Measurements from ENCODE around the gene SLAMF1. TPM values are rescaled to one million over a fixed set of nuclear protein-coding genes. Genes with fewer than 3 reads are reported as not detected.

Gene SLAMF1
- total and polyA plus RNA-seq, 4 donors: not detected

- Histone ChIP-seq H3K36me3 (ENCODE audit: control insufficient read depth, insufficient read depth, low read length) (no peaks in the 10 kb centered on the region), H3K27ac (ENCODE audit: low read depth, low read length) (no peak overlapping the region), H3K4me1 (ENCODE audit: control insufficient read depth, insufficient read depth, low read length) (no peaks in the 10 kb centered on the region), H3K4me3 (ENCODE audit: low read depth, low read length) (no peak overlapping the region), H3K9me3 (ENCODE audit: control insufficient read depth, insufficient read depth, low read length) (no peaks in the 10 kb centered on the region), H3K27me3 (ENCODE audit: control insufficient read depth, insufficient read depth, low read length) (no peaks in the 10 kb centered on the region)
- DNase-seq (ENCODE audit: low read depth in 4 of 6, low spot score in 6 of 6): no peak
- no CpG with 5 or more reads among the region's 8 CpGs for WGBS (ENCODE audit: insufficient coverage)
Observed at GRCh38 chr1:160641323-160642280, 5.2 kb downstream of the SLAMF1 start.

GRCh38 chr1:160640359-160641123, 6.3 kb downstream of the SLAMF1 start:
- Histone ChIP-seq H3K36me3 (ENCODE audit: control insufficient read depth, insufficient read depth, low read length) (no peaks in the 10 kb centered on the region), H3K27ac (ENCODE audit: low read depth, low read length) (no peak overlapping the region), H3K4me1 (ENCODE audit: control insufficient read depth, insufficient read depth, low read length) (no peaks in the 10 kb centered on the region), H3K27me3 (ENCODE audit: control insufficient read depth, insufficient read depth, low read length) (no peaks in the 10 kb centered on the region), H3K4me3 (ENCODE audit: low read depth, low read length) (no peak overlapping the region), H3K9me3 (ENCODE audit: control insufficient read depth, insufficient read depth, low read length) (no peaks in the 10 kb centered on the region)
- no peak for DNase-seq (ENCODE audit: low read depth in 4 of 6, low spot score in 6 of 6)
- WGBS (ENCODE audit: insufficient coverage): 100% methylated on average over 1 of the region's 2 CpGs

GRCh38 chr1:160639652-160640051, 7.2 kb downstream of the SLAMF1 start:
- peak in 1 of 6 donors; percentile 12 for DNase-seq (ENCODE audit: low read depth in 4 of 6, low spot score in 6 of 6)
- WGBS (ENCODE audit: insufficient coverage): 64% methylated on average over 3 of the region's 3 CpGs
- Histone ChIP-seq H3K27ac (ENCODE audit: low read depth, low read length) (no peak overlapping the region), H3K9me3 (ENCODE audit: control insufficient read depth, insufficient read depth, low read length) (no peaks in the 10 kb centered on the region), H3K27me3 (ENCODE audit: control insufficient read depth, insufficient read depth, low read length) (no peaks in the 10 kb centered on the region), H3K4me3 (ENCODE audit: low read depth, low read length) (no peak overlapping the region), H3K36me3 (ENCODE audit: control insufficient read depth, insufficient read depth, low read length) (no peaks in the 10 kb centered on the region), H3K4me1 (ENCODE audit: control insufficient read depth, insufficient read depth, low read length) (no peaks in the 10 kb centered on the region)

- no peaks in the 10 kb centered on the region for H3K4me1 ChIP-seq (ENCODE audit: control insufficient read depth, insufficient read depth, low read length)
- H3K36me3 ChIP-seq (ENCODE audit: control insufficient read depth, insufficient read depth, low read length): no peaks in the 10 kb centered on the region
- no peaks in the 10 kb centered on the region for H3K9me3 ChIP-seq (ENCODE audit: control insufficient read depth, insufficient read depth, low read length)
- no peak overlapping the region for H3K4me3 ChIP-seq (ENCODE audit: low read depth, low read length)
- DNase-seq (ENCODE audit: low read depth in 4 of 6, low spot score in 6 of 6): no peak
- H3K27me3 ChIP-seq (ENCODE audit: control insufficient read depth, insufficient read depth, low read length): no peaks in the 10 kb centered on the region
- H3K27ac ChIP-seq (ENCODE audit: low read depth, low read length): no peak overlapping the region
- WGBS (ENCODE audit: insufficient coverage): 95% methylated on average over 4 of the region's 6 CpGs
Observed at GRCh38 chr1:160638926-160639325, 7.9 kb downstream of the SLAMF1 start.

GRCh38 chr1:160638540-160638857, 8.3 kb downstream of the SLAMF1 start:
- WGBS (ENCODE audit: insufficient coverage): 91% methylated on average over 3 of the region's 3 CpGs
- DNase-seq (ENCODE audit: low read depth in 4 of 6, low spot score in 6 of 6): no peak
- Histone ChIP-seq H3K9me3 (ENCODE audit: control insufficient read depth, insufficient read depth, low read length) (no peaks in the 10 kb centered on the region), H3K4me1 (ENCODE audit: control insufficient read depth, insufficient read depth, low read length) (no peaks in the 10 kb centered on the region), H3K36me3 (ENCODE audit: control insufficient read depth, insufficient read depth, low read length) (no peaks in the 10 kb centered on the region), H3K27me3 (ENCODE audit: control insufficient read depth, insufficient read depth, low read length) (no peaks in the 10 kb centered on the region), H3K27ac (ENCODE audit: low read depth, low read length) (no peak overlapping the region), H3K4me3 (ENCODE audit: low read depth, low read length) (no peak overlapping the region)

GRCh38 chr1:160637821-160638539, 8.9 kb downstream of the SLAMF1 start:
- Histone ChIP-seq H3K27ac (ENCODE audit: low read depth, low read length) (no peak overlapping the region), H3K36me3 (ENCODE audit: control insufficient read depth, insufficient read depth, low read length) (no peaks in the 10 kb centered on the region), H3K27me3 (ENCODE audit: control insufficient read depth, insufficient read depth, low read length) (no peaks in the 10 kb centered on the region), H3K9me3 (ENCODE audit: control insufficient read depth, insufficient read depth, low read length) (no peaks in the 10 kb centered on the region), H3K4me1 (ENCODE audit: control insufficient read depth, insufficient read depth, low read length) (no peaks in the 10 kb centered on the region), H3K4me3 (ENCODE audit: low read depth, low read length) (no peak overlapping the region)
- DNase-seq (ENCODE audit: low read depth in 4 of 6, low spot score in 6 of 6): no peak
- WGBS (ENCODE audit: insufficient coverage): 95% methylated on average over 3 of the region's 5 CpGs

GRCh38 chr1:160637065-160637464, 9.8 kb downstream of the SLAMF1 start:
- DNase-seq (ENCODE audit: low read depth in 4 of 6, low spot score in 6 of 6): no peak
- H3K27ac ChIP-seq (ENCODE audit: low read depth, low read length): no peak overlapping the region
- 90% methylated on average over 4 of the region's 8 CpGs for WGBS (ENCODE audit: insufficient coverage)
- no peaks in the 10 kb centered on the region for H3K27me3 ChIP-seq (ENCODE audit: control insufficient read depth, insufficient read depth, low read length)
- no peaks in the 10 kb centered on the region for H3K4me1 ChIP-seq (ENCODE audit: control insufficient read depth, insufficient read depth, low read length)
- H3K9me3 ChIP-seq (ENCODE audit: control insufficient read depth, insufficient read depth, low read length): no peaks in the 10 kb centered on the region
- H3K36me3 ChIP-seq (ENCODE audit: control insufficient read depth, insufficient read depth, low read length): no peaks in the 10 kb centered on the region
- H3K4me3 ChIP-seq (ENCODE audit: low read depth, low read length): no peak overlapping the region

- WGBS (ENCODE audit: insufficient coverage): no CpG with 5 or more reads among the region's 3 CpGs
- no peaks in the 10 kb centered on the region for H3K9me3 ChIP-seq (ENCODE audit: control insufficient read depth, insufficient read depth, low read length)
- no peaks in the 10 kb centered on the region for H3K36me3 ChIP-seq (ENCODE audit: control insufficient read depth, insufficient read depth, low read length)
- no peak overlapping the region for H3K27ac ChIP-seq (ENCODE audit: low read depth, low read length)
- H3K4me1 ChIP-seq (ENCODE audit: control insufficient read depth, insufficient read depth, low read length): no peaks in the 10 kb centered on the region
- H3K4me3 ChIP-seq (ENCODE audit: low read depth, low read length): no peak overlapping the region
- no peaks in the 10 kb centered on the region for H3K27me3 ChIP-seq (ENCODE audit: control insufficient read depth, insufficient read depth, low read length)
- DNase-seq (ENCODE audit: low read depth in 4 of 6, low spot score in 6 of 6): no peak
Observed at GRCh38 chr1:160636547-160636946, 10.3 kb downstream of the SLAMF1 start.

- no peaks in the 10 kb centered on the region for H3K27me3 ChIP-seq (ENCODE audit: control insufficient read depth, insufficient read depth, low read length)
- 88% methylated on average over 4 of the region's 4 CpGs for WGBS (ENCODE audit: insufficient coverage)
- H3K36me3 ChIP-seq (ENCODE audit: control insufficient read depth, insufficient read depth, low read length): no peaks in the 10 kb centered on the region
- DNase-seq (ENCODE audit: low read depth in 4 of 6, low spot score in 6 of 6): no peak
- no peak overlapping the region for H3K27ac ChIP-seq (ENCODE audit: low read depth, low read length)
- H3K4me1 ChIP-seq (ENCODE audit: control insufficient read depth, insufficient read depth, low read length): no peaks in the 10 kb centered on the region
- H3K4me3 ChIP-seq (ENCODE audit: low read depth, low read length): no peak overlapping the region
- no peaks in the 10 kb centered on the region for H3K9me3 ChIP-seq (ENCODE audit: control insufficient read depth, insufficient read depth, low read length)
Observed at GRCh38 chr1:160636076-160636475, 10.8 kb downstream of the SLAMF1 start.
